MCF 10A (cell line): ENCODE data around the gene BRME1. TPM values are rescaled to one million over a fixed set of nuclear protein-coding genes. Genes with fewer than 3 reads are reported as not detected.

ENCODE experiments used
- BruUV-seq: library from RNA; stranded (reverse); fragments of 400-500 nt; replicated peaks from 2 replicates; lab custom pipeline; 2021; lab: Mats Ljungman, UMichigan
- CTCF ChIA-PET: fragments of 300-600 bp; sonication (Branson Sonifier 250); formaldehyde crosslinking; extraction: SDS; loops from one replicate; lab custom pipeline; 2021; ENCODE audit warnings: antibody characterized with exemption, inconsistent platforms; lab: Yijun Ruan, JAX
- POLR2A ChIA-PET: fragments of 300-600, 350-650 bp; sonication (Branson Sonifier 250); formaldehyde crosslinking; extraction: SDS; loops from one replicate; lab custom pipeline; 2020; ENCODE audit warnings: antibody characterized with exemption, inconsistent platforms; lab: Yijun Ruan, JAX
- DNase-seq: peaks from one replicate; pipeline ENCODE4 v3.0.0-alpha.2; 2018; ENCODE audit not compliant: unreplicated experiment
- H3K27ac Mint-ChIP-seq: one replicate; pipeline ENCODE4 v1.8.0; 2022; ENCODE audit warnings: mild to moderate bottlenecking, low read depth, mixed read lengths; ENCODE audit not compliant: unreplicated experiment
- H3K27me3 Mint-ChIP-seq: one replicate; pipeline ENCODE4 v1.8.0; 2022; ENCODE audit warnings: mixed read lengths; ENCODE audit not compliant: insufficient read depth, unreplicated experiment
- H3K36me3 Mint-ChIP-seq: one replicate; pipeline ENCODE4 v1.8.0; 2022; ENCODE audit warnings: mild to moderate bottlenecking, moderate library complexity, mixed read lengths; ENCODE audit not compliant: insufficient read depth, unreplicated experiment
- H3K4me1 Mint-ChIP-seq: one replicate; pipeline ENCODE4 v1.8.0; 2022; ENCODE audit warnings: mixed read lengths; ENCODE audit not compliant: insufficient read depth, unreplicated experiment
- H3K4me3 Mint-ChIP-seq: one replicate; pipeline ENCODE4 v1.8.0; 2022; ENCODE audit warnings: mild to moderate bottlenecking, moderate library complexity, mixed read lengths; ENCODE audit not compliant: unreplicated experiment
- H3K9me3 Mint-ChIP-seq: one replicate; pipeline ENCODE4 v1.8.0; 2022; ENCODE audit warnings: mixed read lengths; ENCODE audit not compliant: unreplicated experiment
- CTCF ChIP-seq: fragments of 200-600 bp; IDR thresholded peaks from one replicate; pipeline ENCODE4 v1.8.0; 2022; ENCODE audit warnings: antibody characterized with exemption, mild to moderate bottlenecking; ENCODE audit not compliant: unreplicated experiment
- intact Hi-C: fragments of 100-400 bp; cut with micrococcal nuclease; formaldehyde crosslinking; loops from 2 replicates; pipeline ENCODE4 v1.14.1; 2022
- total RNA-seq: library from RNA; stranded (reverse); gene quantifications from 2 replicates; pipeline ENCODE4 v1.2.3, GENCODE V29; 2022

Gene BRME1
- total RNA-seq, 1 experiment from 2014 or later = 0.75 TPM

GRCh38 chr19:13906910-13907309 lies 993 bp upstream of the BRME1 start:
- BruUV-seq = TSS peak; percentile 53
- H3K4me1 Mint-ChIP-seq = peaks cover 4% of the 10 kb centered on the region
- POLR2A ChIA-PET = interaction anchor here (1.1 kb wide), 1 partner anchor 25 kb away, joined by 3 read pairs; no protein-coding TSS in a partner anchor
- DNase-seq = no peak
- no peaks in the 10 kb centered on the region for H3K9me3 Mint-ChIP-seq
- H3K27me3 Mint-ChIP-seq = no peaks in the 10 kb centered on the region
- CTCF ChIA-PET = interaction anchor here (0.6 to 0.7 kb wide), 5 partner anchors 11 to 209 kb away, joined by 3 read pairs; no protein-coding TSS in a partner anchor
- H3K27ac Mint-ChIP-seq = peak overlapping the region; percentile 84
- H3K4me3 Mint-ChIP-seq = peak overlapping the region; percentile 84
- intact Hi-C loops = no loop called here
- peaks cover 29% of the 10 kb centered on the region for H3K36me3 Mint-ChIP-seq
- no peak for TF ChIP-seq CTCF

DNA sequence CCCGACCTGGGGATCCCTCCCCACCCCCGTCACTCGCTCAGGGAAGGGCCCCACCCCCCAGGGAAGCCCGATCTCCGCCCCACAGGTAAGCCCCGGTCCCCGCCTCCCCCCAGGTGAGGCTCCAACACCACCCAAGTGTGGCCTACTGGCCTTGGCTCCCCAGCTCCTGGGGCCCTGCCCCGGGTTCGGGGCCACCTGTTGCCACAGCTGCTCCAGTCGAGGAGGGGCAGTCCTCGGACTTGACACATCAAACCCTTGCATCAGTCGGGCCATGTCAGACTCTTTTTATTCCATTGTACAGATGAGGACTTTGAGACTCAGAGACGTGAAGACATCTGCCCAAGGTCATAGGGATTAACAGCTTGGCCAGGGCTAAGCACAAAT lies 596 bp upstream of the BRME1 start:
- ChIA-PET CTCF (interaction anchor here (0.6 to 1.8 kb wide), 4 partner anchors 12 to 169 kb away, joined by 3 to 5 read pairs (median 3); no protein-coding TSS in a partner anchor), POLR2A (interaction anchor here (0.6 kb wide), 1 partner anchor 1300 kb away, joined by 3 read pairs; no protein-coding TSS in a partner anchor)
- no peaks in the 10 kb centered on the region for H3K9me3 Mint-ChIP-seq
- H3K27me3 Mint-ChIP-seq = no peaks in the 10 kb centered on the region
- intact Hi-C loops = no loop called here
- peaks cover 25% of the 10 kb centered on the region for H3K36me3 Mint-ChIP-seq
- BruUV-seq = no TSS peak
- peak; percentile 24 for DNase-seq
- H3K4me3 Mint-ChIP-seq = peak overlapping the region; percentile 84
- no peak for TF ChIP-seq CTCF
- peak overlapping the region; percentile 84 for H3K27ac Mint-ChIP-seq
- H3K4me1 Mint-ChIP-seq = peaks cover 4% of the 10 kb centered on the region

DNA sequence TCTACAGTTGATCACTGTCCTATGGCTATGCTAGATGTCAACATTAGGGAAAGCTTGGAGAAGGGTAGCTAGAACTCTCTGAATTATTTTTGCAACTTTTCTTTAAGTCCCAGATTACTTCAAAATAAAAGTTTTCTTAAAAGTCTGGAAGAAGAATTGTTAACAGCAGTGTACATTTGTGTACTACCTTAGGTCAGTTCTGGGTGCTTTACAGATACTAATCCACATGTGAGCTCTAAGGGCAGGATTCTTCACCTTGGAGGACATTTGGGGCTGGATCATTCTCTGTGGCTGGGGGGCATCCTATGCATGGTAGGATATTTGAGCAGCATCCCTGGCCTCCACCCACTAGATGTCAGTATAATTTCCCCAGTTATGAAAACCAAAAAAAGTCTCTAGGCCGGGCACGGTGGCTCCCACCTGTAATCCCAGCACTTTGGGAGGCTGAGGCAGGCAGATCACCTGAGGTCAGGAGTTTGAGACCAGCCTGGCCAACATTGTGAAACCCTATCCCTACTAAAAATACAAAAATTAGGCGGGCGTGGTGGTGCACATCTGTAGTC lies 2.8 kb downstream of the BRME1 start:
- Mint-ChIP-seq H3K36me3 (no peaks in the 10 kb centered on the region), H3K4me1 (peaks cover 4% of the 10 kb centered on the region), H3K4me3 (no peak overlapping the region), H3K27me3 (no peaks in the 10 kb centered on the region), H3K9me3 (no peaks in the 10 kb centered on the region), H3K27ac (no peak overlapping the region)
- peak; percentile 7 for TF ChIP-seq CTCF
- ChIA-PET CTCF (interaction anchor here (0.5 to 1.4 kb wide), 11 partner anchors 8 to 298 kb away, joined by 3 to 5 read pairs (median 3); no protein-coding TSS in a partner anchor), POLR2A (interaction anchor here (0.6 to 1.6 kb wide), 3 partner anchors 15 to 446 kb away, joined by 4 to 6 read pairs (median 5); no protein-coding TSS in a partner anchor)
- no TSS peak for BruUV-seq
- DNase-seq = peak; percentile 21
- intact Hi-C loops = no loop called here

DNA sequence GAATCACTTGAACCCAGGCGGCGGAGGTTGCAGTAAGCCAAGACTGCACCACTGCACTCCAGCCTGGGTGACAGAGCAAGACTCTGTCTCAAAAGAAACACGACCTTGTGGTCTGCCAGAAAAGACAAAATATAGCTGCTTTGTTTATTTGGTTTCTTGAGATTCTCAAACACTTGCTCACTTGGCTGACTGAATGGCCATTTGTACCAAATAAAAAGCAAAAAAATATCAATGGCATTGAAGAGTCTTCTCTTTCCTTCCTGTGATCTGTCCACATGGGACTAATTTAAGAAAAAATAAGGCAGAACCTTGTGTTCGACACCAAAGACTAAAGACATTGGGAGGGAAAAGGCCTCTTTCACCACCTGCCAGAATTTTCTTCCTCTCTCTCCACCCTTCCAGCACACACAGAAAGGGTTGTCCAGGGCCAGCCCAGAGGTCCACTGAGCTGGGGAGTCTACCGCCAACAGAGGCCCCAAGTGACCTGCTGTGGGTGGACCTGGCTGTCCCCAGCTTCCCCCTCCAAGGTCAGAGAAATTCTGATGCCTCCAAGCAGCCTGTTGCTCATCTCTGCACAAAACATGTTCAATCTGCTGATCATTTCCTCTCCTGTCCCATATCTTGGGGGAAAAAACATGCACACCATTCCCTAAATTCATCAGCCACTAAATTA lies 5.9 kb downstream of the BRME1 start:
- no peaks in the 10 kb centered on the region for H3K36me3 Mint-ChIP-seq
- H3K27ac Mint-ChIP-seq = no peak overlapping the region
- H3K27me3 Mint-ChIP-seq = no peaks in the 10 kb centered on the region
- CTCF ChIA-PET = interaction anchor here (0.6 to 1.2 kb wide), 2 partner anchors 14 to 38 kb away, joined by 4 to 5 read pairs; no protein-coding TSS in a partner anchor
- no peak for TF ChIP-seq CTCF
- POLR2A ChIA-PET = no interaction called here
- no TSS peak for BruUV-seq
- no peaks in the 10 kb centered on the region for H3K9me3 Mint-ChIP-seq
- H3K4me3 Mint-ChIP-seq = no peak overlapping the region
- intact Hi-C loops = no loop called here
- DNase-seq = no peak
- H3K4me1 Mint-ChIP-seq = no peaks in the 10 kb centered on the region
